ENCODE data around the gene MUCL1.

GRCh38 chr12:54824402-54824801, 29.9 kb upstream of the MUCL1 start:
- TF ChIP-seq, protein P1, sequence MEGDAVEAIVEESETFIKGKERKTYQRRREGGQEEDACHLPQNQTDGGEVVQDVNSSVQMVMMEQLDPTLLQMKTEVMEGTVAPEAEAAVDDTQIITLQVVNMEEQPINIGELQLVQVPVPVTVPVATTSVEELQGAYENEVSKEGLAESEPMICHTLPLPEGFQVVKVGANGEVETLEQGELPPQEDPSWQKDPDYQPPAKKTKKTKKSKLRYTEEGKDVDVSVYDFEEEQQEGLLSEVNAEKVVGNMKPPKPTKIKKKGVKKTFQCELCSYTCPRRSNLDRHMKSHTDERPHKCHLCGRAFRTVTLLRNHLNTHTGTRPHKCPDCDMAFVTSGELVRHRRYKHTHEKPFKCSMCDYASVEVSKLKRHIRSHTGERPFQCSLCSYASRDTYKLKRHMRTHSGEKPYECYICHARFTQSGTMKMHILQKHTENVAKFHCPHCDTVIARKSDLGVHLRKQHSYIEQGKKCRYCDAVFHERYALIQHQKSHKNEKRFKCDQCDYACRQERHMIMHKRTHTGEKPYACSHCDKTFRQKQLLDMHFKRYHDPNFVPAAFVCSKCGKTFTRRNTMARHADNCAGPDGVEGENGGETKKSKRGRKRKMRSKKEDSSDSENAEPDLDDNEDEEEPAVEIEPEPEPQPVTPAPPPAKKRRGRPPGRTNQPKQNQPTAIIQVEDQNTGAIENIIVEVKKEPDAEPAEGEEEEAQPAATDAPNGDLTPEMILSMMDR (IDR thresholded peaks at IDR 0.05; ENCODE audit: low read depth, low read length, missing input control): peak; percentile 34
- TF ChIP-seq TAF1 (conservative IDR thresholded peaks at IDR 0.05) (no peak), FOXA2 (IDR thresholded peaks at IDR 0.05) (no peak), YY1 (IDR thresholded peaks at IDR 0.05) (no peak), RAD21 (IDR thresholded peaks at IDR 0.05) (no peak), REST (IDR thresholded peaks at IDR 0.05) (no peak), ATF3 (IDR thresholded peaks at IDR 0.05) (no peak), EGR1 (IDR thresholded peaks at IDR 0.05; ENCODE audit: low read depth in 2 of 2) (no peak), SP1 (IDR thresholded peaks at IDR 0.05) (no peak), JUND (IDR thresholded peaks at IDR 0.05) (no peak), GABPA (IDR thresholded peaks at IDR 0.05 in 1 of 2, conservative IDR thresholded peaks at IDR 0.05 in 1 of 2) (no peak), FOXA1 (IDR thresholded peaks at IDR 0.05) (no peak), RXRA (IDR thresholded peaks at IDR 0.05) (no peak)
- TF ChIP-seq, protein P2, sequence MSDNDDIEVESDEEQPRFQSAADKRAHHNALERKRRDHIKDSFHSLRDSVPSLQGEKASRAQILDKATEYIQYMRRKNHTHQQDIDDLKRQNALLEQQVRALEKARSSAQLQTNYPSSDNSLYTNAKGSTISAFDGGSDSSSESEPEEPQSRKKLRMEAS (IDR thresholded peaks at IDR 0.05): no peak

Data from liver (tissue), 3 donors.